Mesothelial cell of epicardium (in vitro differentiated cells): ENCODE data around the gene PFDN1. TPM values are rescaled to one million over a fixed set of nuclear protein-coding genes. Genes with fewer than 3 reads are reported as not detected.

Experiments used
- DNase-seq, 2 experiments: peaks; one replicate each; pipeline ENCODE4 v3.0.0; 2021; ENCODE audit warnings: low spot score in 2 of 2; ENCODE audit not compliant: unreplicated experiment in 2 of 2
- H3K27ac Mint-ChIP-seq: 2 replicates; pipeline ENCODE4 v1.8.0; 2021; ENCODE audit warnings: mixed read lengths
- H3K27me3 Mint-ChIP-seq: 2 replicates; pipeline ENCODE4 v1.8.0; 2021; ENCODE audit warnings: low read depth, mixed read lengths
- H3K36me3 Mint-ChIP-seq: 2 replicates; pipeline ENCODE4 v1.8.0; 2021; ENCODE audit warnings: mixed read lengths
- H3K4me1 Mint-ChIP-seq: 2 replicates; pipeline ENCODE4 v1.8.0; 2021; ENCODE audit warnings: mixed read lengths
- H3K4me3 Mint-ChIP-seq: 2 replicates; pipeline ENCODE4 v1.8.0; 2021; ENCODE audit warnings: mild to moderate bottlenecking, moderate library complexity, mixed read lengths
- H3K9me3 Mint-ChIP-seq: 2 replicates; pipeline ENCODE4 v1.8.0; 2021; ENCODE audit warnings: mixed read lengths
- CTCF ChIP-seq: fragments of 200-600 bp; sonication (generic); IDR thresholded peaks from one replicate; pipeline ENCODE4 v1.5.0; 2021; ENCODE audit warnings: antibody characterized with exemption; ENCODE audit not compliant: unreplicated experiment
- total RNA-seq: library from RNA; stranded (reverse); gene quantifications from 3 replicates; pipeline ENCODE4 v1.2.1, GENCODE V29; 2021

The PFDN1 gene
- total RNA-seq, 1 donor from 2014 or later: 57.2 TPM

- Mint-ChIP-seq H3K4me3 (no peak overlapping the region), H3K4me1 (peaks cover 71% of the 10 kb centered on the region), H3K27ac (peak overlapping the region; percentile 92), H3K27me3 (no peaks in the 10 kb centered on the region), H3K36me3 (peaks cover 8% of the 10 kb centered on the region), H3K9me3 (no peaks in the 10 kb centered on the region)
- no peak for TF ChIP-seq CTCF
- no peak for DNase-seq
These were observed 4.7 kb downstream of the PFDN1 start for GRCh38 chr5:140298183-140298601.

GRCh38 chr5:140297283-140297682 is 5.6 kb downstream of the PFDN1 start:
- no peak for TF ChIP-seq CTCF
- peaks cover 76% of the 10 kb centered on the region for H3K4me1 Mint-ChIP-seq
- H3K9me3 Mint-ChIP-seq: no peaks in the 10 kb centered on the region
- H3K27ac Mint-ChIP-seq: peak overlapping the region; percentile 92
- peaks cover 8% of the 10 kb centered on the region for H3K36me3 Mint-ChIP-seq
- DNase-seq: no peak
- no peak overlapping the region for H3K4me3 Mint-ChIP-seq
- no peaks in the 10 kb centered on the region for H3K27me3 Mint-ChIP-seq

GRCh38 chr5:140296289-140296688 is 6.6 kb downstream of the PFDN1 start:
- Mint-ChIP-seq H3K27me3 (no peaks in the 10 kb centered on the region), H3K4me1 (peaks cover 70% of the 10 kb centered on the region), H3K4me3 (no peak overlapping the region), H3K9me3 (no peaks in the 10 kb centered on the region), H3K36me3 (peaks cover 8% of the 10 kb centered on the region), H3K27ac (peak overlapping the region; percentile 92)
- TF ChIP-seq CTCF: no peak
- DNase-seq: no peak

GRCh38 chr5:140295414-140295813 is 7.5 kb downstream of the PFDN1 start:
- Mint-ChIP-seq H3K36me3 (peaks cover 7% of the 10 kb centered on the region), H3K4me1 (peaks cover 63% of the 10 kb centered on the region), H3K27me3 (no peaks in the 10 kb centered on the region), H3K9me3 (no peaks in the 10 kb centered on the region), H3K4me3 (no peak overlapping the region), H3K27ac (peak overlapping the region; percentile 98)
- TF ChIP-seq CTCF: no peak
- DNase-seq: peak; percentile 68 to 73

GRCh38 chr5:140294753-140295152 is 8.1 kb downstream of the PFDN1 start:
- no peak for TF ChIP-seq CTCF
- peaks cover 60% of the 10 kb centered on the region for H3K4me1 Mint-ChIP-seq

GRCh38 chr5:140293849-140294100 is 9.1 kb downstream of the PFDN1 start:
- Mint-ChIP-seq H3K27me3 (no peaks in the 10 kb centered on the region), H3K4me3 (no peak overlapping the region), H3K27ac (peak overlapping the region; percentile 85), H3K36me3 (no peaks in the 10 kb centered on the region), H3K9me3 (no peaks in the 10 kb centered on the region), H3K4me1 (peaks cover 56% of the 10 kb centered on the region)
- TF ChIP-seq CTCF: no peak
- DNase-seq: no peak

More at GRCh38 chr5:140294753-140295152, 8.1 kb downstream of the PFDN1 start:
- peak overlapping the region; percentile 98 for H3K27ac Mint-ChIP-seq
- no peaks in the 10 kb centered on the region for H3K9me3 Mint-ChIP-seq
- no peak overlapping the region for H3K4me3 Mint-ChIP-seq
- DNase-seq: no peak
- no peaks in the 10 kb centered on the region for H3K27me3 Mint-ChIP-seq
- H3K36me3 Mint-ChIP-seq: peaks cover 2% of the 10 kb centered on the region
